ENCODE measurements around the gene CALN1.
"Not testable (repeated sequence)": the region's sequence is repeated elsewhere in the genome, so short reads cannot be mapped to it uniquely, and the experiment has no call there.

The CALN1 gene

DNA sequence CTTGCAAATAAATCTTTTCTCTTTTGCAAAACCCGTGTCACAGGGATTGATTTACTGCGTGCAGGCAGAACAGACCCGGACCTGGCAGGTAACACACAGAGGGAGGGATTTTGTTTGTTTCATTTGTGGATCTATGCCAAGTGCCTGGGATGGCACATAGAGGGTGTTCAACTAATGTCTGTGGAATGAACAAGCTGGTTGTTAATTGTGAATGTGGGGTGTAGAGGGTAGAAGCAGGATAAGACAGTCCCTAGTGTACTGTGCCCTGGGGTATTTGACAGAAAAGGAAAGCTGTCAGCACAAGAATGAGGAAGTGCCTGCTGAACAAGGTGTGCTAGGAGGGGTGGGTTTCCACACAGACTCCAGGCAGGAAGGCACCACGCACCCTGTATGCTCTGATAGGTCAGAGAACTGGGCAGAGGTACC is 331.8 kb downstream of the CALN1 start:
- no peak for DNase-seq

DNA sequence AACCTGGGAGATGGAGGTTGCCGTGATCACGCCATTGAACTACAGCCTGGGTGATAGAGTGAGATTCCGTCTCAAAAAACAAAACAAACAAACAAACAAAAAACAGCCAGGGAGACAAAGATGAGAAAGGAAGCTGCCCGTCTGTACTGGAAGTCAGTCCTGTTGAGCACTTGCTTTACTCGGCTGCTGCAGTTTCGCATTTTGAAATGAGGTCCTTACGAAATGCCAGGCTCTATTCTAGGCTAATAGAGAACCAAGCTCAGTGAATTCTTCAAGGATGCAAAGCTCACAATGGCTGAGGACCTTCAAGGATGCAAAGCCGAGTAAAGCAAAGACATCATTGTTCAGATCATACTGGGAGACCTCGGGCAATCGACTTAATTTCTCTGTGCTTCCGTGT is 333.3 kb downstream of the CALN1 start:
- DNase-seq: no peak

DNA sequence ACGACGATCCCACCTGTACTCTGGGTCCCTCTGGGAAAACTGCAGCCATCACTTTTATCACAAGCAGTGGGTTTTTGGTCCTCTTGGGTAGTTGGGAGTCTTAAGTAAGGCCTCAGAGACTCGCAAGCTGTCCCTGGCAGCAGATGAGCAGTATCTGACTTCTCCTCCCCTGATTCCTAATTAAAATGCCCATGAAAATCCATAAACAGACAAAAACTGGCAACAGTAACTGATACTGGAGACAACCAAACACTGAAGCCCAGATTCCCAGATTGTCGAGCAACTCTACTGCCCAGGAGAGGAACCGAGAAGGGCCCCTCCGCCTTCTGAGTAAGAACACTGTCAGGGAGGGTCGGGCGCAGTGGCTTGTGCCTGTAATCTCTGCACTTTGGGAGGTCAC is 333.8 kb downstream of the CALN1 start:
- DNase-seq: no peak

DNA sequence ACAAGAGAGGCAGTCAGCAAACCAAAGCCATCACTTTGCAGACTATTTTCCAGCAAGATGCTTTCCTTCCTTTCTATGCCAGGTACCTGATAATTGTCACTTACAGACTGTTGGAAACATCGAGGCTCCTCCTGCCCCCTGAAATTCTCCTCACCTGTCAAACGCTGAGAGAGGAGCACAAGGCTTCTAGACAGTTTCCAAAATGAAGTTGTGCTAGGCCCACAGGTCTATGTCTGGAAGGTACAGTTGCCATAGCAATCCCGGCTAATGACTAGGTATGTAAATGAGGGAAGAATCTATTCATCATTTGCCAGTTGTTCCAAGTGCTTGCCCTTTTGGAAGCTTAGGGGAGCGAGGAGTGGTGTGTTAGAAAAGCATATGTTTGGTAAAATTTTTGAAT is 334.4 kb downstream of the CALN1 start:
- no peak for DNase-seq

DNA sequence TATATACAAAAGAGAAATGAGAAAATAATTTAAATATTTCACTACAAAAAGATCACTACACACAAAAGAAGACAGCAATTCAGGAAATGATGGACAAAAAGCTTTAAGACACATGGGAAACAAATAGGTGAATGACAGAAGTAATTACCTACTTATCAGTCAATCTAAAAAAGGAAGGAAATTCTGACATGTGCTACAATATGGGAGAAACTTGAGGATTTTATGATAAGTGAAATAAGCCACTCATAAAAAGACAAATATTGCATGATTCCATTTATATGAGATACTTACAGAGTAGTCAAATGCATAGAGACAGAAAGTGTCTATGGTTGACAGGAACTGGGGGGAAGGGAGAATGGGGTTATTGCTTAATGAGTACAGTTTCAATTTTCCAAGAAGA is 339.2 kb downstream of the CALN1 start:
- DNase-seq: no peak

DNA sequence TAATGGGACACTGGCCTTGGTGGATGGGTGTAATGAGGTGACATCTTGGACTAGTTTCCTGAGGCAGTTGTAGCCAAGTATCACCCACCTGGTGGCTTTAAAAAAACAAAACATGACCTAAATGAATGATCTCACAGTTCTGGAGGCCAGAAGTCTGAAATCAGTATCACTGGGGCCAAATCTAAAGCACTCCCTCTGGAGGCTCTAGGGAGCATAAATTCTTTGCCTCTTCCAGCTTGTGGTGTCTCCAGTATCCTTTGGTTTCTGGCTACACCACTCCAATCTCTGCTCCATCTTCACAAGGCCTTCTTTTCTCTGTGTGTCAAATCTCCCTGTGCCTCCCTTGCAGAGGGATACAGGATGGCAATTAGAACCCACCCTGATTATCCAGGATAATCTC is 342.9 kb downstream of the CALN1 start:
- no peak for DNase-seq

DNA sequence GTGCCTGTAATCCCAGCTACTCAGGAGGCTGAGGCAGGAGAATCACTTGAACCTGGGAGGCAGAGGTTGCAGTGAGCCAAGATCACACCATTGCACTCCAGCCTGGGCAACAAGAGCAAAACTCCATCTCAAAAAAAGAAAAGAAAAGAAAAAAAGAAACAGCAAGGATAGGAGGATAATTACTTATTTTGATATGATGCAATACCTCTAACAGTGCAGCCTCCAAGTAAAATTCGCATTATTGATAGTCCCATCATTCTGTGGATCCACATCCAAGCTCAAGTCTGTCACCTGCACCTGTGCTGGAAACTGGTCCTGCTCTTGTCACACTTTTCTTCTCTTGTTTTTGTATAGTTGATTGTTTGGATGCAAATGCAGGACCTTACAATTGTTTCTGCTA is 346.4 kb downstream of the CALN1 start:
- not testable (repeated sequence) for DNase-seq

DNA sequence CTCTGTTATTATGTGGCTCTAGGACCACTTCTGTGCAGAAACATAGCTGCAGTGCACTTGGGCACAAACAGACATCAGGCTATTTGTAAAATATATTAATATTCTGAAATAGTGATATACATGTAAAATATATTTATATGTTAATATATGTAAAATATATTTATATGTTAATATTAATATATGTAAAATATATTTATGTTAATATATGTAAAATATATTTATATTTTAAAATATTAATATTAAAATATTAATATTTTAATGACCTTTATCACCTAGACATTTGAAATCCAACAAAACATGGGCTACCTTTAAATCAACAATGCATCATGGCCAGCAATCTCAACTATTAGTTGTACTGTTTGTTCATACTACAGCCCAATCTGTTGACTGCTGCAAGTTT is 347.2 kb downstream of the CALN1 start:
- no peak for DNase-seq

DNA sequence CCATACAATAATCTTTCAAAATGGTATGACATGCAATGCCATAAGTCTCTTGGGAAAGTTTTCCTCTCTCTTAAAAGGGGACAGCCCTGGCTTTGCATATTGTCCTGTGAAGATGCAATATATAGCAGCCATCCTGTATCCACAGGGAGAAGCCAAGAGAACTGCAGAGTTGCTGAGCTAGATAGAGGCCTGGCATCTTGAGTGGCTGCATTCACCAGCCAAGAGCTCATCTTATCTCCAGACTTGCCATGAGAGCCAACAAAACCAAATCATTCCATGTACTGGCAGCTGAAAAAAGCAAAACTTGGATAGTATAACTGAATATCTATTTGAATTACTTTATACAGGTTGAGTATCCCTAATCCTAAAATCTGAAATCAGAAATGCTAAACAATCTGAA is 348.8 kb downstream of the CALN1 start:
- DNase-seq: no peak

DNA sequence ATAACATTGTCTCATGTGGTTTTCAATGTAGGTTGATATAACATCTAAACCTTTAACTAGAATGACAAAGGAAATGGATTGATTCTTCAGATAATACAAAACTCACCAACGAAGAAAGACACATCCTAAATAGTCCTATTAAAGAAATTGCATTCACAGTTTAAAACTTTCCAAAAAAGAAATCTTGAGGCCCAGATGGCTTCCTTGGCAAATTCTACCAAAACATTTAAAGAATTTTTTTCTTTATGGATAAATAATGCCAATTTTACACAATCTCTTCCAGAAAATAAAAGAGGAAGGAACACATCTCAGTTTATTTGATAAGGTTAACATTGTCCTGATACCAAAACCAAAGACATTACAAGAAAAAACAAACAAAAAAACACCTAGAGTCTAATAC is 349.5 kb downstream of the CALN1 start:
- no peak for DNase-seq

DNA sequence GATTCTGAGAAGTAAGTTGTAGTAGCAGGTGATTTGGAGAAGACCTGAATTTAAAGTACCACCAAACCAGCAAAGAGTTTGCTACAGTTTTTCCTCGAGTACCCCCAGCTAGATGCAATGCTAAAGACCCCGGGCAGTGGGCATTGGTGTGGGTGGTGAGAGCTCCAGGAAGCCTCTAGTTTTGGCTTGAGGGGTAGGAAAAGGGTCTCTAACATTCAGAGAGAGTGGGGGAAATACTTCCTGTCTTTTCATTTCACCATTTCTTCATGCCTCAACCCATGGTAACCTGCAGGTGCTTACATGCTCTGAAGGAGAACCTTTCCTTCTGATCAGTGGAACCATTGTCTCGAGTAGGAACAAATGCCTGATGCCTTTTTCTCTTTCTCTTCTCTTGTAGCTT is 352.2 kb downstream of the CALN1 start:
- DNase-seq: no peak

DNA sequence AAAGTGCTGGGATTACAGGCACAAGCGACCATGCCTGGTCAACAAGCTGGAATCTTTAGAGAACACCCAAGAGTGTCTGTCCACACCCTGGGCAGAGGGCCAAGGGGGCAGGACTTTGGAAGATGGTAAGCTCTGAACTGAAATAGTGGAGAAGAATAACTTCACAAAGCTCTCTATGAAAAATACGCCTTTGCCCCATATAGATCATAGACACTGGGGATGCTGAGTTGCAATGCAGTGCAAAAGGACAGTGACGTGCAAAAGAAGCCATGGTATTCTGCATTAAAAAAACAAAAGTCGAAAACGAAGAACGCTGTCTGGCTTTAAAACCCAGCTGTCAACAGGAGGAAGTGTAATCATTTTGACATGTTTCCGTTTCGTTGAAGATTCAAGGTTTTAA is 353.6 kb downstream of the CALN1 start:
- DNase-seq: no peak

DNA sequence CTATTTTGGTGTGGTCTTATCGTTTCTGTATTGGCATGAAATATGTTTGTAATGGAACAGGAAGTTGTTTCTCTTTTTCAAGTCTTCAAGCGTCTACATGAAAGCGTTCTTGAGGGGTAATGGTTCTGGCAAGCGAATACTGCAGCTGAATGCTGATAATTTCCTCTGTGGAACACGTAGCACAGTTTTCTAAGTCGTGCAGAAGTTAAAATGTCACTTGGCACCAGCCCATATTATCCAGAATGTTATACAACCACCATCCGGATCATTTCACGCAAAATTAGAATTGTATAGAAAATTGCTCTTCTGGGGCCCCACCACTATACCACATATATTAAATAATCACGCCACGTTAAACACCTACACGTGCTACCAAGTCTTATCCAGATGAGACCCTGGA is 354.3 kb downstream of the CALN1 start:
- DNase-seq: no peak

DNA sequence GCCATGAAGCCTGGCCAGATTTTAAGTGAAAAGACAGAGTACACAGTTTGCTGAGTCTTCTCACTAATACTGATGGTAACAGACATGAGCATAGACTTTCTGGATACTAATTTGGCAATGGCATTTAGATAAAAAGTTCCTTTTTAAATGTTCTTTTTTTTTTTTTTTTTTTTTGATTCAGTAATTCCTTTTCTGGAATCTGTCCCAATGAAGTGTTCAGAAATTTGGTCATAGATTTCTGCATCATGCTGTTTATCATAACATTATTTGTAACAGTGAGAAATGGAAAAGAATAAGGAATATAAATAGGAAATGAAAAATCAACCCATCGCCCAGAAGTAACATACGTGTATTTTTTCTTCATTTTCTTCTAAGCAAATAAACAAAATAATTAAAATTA is 354.9 kb downstream of the CALN1 start:
- no peak for DNase-seq

DNA sequence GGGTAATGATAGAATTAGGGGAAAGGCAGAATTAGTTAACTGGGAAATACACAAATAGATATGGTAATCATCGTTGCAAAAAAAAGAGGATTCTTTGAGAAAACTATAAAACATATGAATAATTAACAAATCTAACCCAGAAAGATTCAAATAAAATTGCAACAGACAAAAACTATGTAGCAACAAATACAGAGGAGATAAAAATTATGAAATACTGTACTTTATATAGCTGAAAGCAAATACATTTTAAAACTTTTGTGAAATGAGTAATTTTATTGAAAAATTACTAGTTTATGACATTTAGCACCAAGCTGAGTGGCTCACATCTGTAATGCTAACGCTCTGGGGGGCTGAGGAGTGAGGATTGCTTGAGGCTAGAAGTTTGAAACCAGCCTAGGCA is 356.7 kb downstream of the CALN1 start:
- no peak for DNase-seq

DNA sequence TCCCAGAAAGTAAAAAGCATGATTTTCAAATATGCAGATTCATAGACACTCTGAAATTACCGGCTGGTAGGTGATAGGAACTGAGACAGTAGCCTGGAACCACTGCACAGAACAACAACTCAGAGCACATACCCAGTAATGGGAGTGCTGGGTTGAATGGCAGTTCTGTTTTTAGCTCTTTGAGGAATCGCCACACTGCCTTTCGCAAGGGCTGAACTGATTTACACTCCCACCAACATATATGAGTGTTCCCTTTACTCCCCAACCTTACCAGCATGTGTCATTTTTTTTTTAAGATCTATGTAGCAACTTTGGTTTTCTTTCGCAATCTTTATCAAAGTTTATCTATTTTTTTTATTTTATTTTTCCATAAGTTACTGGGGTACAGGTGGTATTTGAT is 358.8 kb downstream of the CALN1 start:
- no peak for DNase-seq

DNA sequence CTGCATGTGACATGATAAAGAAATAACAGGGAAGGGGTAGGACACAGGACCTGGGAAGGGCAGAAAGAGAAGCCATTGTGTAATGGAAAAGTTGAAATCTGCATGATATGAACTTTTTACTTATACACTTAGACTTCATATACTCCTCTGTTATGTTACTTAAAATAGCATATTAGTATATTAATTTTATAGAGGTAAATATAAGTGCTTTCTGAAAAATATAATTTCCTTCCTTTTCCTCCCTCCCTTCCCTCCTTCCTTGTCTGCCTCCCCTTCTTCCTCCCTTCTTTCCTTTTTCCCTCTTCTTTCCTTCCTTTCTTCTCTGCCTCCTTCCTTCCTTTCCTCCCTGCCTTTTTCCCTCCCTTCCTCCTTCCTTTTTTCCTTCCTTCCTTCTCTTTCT is 363.7 kb downstream of the CALN1 start:
- no peak for DNase-seq

DNA sequence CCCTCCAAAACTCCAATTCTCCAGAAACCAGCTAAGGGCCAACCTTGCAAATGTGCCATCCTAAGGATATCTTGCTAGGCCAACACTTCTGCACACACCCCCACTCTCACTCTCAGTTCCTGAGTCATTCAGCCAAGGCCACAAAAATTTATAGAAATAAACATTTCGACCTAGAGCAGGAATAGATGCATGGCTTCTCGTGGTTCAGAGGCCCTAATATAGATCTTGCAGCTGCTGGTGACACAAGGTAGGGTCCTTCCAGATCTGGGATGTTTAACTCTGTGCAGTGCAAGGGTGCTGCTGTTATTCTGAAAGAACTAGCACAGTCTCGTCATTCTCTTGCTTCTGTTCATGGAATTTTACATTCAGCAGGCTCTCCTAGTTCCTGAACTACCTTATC is 369.3 kb downstream of the CALN1 start:
- no peak for DNase-seq

DNA sequence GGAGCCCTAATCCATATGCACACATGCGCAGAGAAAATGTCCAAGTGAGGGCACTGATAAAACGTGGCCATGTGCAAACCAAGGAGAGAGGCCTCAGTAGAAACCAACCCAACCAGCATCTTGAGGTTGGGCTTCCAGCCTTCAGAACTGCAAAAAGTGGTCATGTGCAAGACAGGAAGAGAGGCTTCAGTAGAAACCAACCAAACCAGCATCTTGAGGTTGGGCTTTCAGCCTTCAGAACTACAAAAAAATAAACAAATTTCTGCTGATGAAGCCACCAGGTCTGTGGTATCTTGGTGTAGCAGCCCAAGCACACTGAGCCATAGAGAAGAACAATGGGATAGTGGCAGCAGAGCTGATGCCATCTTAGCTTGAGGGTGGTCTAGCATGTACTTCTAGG is 371.5 kb downstream of the CALN1 start:
- DNase-seq: no peak

DNA sequence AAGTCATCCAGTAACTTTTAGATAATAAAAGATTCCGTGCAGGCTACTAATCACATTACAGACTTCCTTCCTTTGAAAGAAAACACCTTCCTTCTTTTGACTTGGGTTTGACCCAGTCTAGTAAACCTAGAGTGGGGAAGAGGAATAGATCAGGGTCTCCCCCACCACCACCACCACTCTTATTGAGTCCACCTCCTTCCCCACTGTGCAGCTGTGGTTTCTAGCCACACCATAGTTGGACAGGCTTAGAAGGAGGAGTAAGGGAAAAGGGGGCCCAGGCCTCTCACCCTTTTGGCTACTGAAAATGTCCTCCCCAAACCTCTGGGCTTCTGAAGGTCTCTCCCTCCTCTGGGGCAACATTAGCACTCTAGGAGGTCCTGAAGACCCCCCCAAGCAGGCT is 372.7 kb downstream of the CALN1 start:
- no peak for DNase-seq

DNA sequence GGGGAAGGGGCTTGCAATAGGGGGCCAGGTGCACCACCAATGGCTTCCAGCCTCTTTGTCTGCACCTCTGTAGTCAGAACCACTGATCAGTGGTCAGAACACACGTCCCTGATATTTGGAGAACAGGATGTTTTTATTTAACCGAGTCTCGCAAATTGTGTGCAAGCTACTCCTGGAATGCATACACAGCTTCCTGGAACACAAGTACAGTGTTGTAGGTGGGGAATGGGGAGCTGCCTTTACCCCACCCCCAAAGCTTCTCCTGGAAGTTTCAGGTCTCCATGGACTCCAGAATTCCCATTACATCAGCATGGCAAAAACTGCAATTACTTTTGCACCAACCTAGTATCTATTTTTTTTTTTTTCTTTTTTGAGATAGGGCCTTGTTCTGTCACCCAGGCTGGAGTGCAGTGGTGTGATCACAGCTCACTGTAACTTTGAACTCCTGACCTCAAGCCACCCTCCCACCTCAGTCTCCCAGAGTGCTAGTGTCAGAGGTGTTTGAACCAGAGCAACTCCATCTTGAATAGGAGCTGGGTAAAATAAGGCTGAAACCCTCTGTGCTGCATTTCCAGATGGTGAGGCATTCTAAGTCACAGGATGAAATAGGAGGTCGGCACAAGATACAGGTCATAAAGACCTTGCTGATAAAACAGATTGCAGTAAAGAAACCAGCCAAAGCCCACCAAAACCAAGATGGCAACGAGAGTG is 374.0 kb downstream of the CALN1 start:
- no peak for DNase-seq

DNA sequence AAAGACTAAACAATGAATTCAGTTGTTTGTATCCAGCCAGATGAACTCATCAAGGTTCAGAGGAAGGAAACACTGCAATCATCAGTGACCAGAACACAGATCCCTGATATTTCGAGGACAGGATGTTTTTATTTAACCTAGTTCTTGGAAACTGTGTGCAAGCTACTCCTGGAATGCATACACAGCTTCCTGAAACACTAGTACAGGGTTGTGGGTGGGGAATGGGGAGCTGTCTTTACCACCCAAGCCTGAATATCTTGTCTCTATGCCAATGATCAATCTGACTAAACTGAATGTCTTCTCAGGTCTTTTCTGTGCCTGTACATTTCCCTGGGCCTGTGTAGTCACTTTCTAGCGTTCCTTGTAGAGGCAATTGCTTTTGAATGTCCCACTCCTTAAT is 374.6 kb downstream of the CALN1 start:
- no peak for DNase-seq

DNA sequence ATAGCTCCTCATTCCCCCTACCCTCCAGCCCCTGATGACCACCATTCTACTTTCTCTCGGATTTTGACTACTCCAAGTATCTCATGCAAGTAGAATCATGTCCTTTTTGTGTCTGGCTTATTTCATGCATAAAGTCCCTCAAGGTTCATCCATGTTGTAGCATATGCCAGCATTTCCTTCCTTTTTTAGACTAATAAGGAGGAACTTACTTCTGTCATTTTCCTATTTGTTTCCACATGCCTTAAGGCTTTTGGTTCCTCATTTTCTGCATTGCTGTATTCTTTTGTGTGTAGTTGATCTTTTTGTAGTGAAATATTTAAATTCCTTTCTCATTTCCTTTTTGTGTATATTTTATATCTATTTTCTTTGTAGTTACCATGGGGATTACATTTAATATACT is 376.9 kb downstream of the CALN1 start:
- no peak for DNase-seq

DNA sequence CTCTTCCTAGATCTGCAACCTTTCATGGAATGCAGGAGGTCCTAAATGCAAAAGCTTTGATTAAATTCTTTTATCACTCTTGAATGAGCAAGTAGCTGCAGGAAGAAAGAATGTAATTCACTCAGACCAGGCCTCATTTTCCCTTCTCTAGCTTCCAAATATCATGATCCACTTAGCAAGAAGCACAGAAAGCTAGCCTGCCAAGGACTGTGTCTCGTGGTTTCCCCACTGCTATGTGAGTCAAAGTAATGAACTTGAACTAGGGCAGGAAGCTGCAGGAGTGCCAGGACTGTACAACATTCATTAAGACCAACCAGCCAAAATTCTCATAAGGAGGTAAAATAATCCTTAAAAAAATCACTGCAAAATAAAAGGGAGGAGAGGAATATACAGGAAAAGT is 379.2 kb downstream of the CALN1 start:
- DNase-seq: no peak

DNA sequence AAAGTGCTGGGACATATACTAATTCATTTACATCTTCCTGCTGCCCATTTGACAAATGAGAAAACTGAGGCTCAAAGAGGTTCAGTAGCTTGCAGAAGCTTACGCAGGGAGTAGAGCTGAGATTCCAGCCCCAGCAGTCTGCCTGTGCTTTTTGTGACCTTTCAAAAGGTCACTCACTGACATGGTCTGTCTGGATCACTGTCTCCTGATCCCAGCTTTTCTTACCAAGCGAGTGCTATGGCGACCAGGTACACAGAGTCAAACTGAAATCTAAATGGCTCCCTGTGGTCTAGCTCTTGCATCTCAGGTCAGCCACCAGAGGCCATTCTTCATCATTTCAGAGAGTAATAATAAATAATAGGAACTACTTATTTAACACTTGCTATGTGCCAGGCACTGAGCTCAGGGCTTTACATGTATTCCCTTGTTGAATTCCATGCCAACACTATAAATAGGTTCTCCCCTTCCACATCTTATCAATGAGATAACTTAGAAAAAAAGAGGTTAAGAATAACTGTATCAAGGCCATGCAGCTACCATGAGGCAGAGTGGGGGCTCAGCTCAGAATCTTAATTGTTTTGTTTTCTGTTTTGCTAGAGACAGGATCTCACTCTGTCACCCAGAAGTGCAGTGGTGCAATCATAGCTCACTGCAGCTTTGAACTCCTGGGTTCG is 381.0 kb downstream of the CALN1 start:
- no peak for DNase-seq

Measured in NCI-H446 (cell line).